GM19035 (cell line): ENCODE measurements around the gene GPR176.
"Not testable (repeated sequence)": the region's sequence is repeated elsewhere in the genome, so short reads cannot be mapped to it uniquely, and the experiment has no call there.

Source experiments
- ATAC-seq: cut with Tn5 transposase; IDR thresholded peaks from one replicate; pipeline ENCODE4 v1.9.1; 2021; ENCODE audit not compliant: unreplicated experiment

GPR176 gene

GRCh38 chr15:39893051-39893450 is 27.0 kb downstream of the GPR176 start:
- not testable (repeated sequence) for ATAC-seq

GRCh38 chr15:39892418-39892817 is 27.6 kb downstream of the GPR176 start:
- no peak for ATAC-seq

- ATAC-seq = no peak
Measured at GRCh38 chr15:39890621-39891020, 29.4 kb downstream of the GPR176 start.

- ATAC-seq = no peak
Measured at GRCh38 chr15:39889601-39890000, 30.5 kb downstream of the GPR176 start.

- ATAC-seq = no peak
Measured at GRCh38 chr15:39888809-39889208, 31.3 kb downstream of the GPR176 start.

GRCh38 chr15:39888243-39888642 is 31.8 kb downstream of the GPR176 start:
- ATAC-seq = no peak

GRCh38 chr15:39887832-39888231 is 32.2 kb downstream of the GPR176 start:
- ATAC-seq = no peak

GRCh38 chr15:39887211-39887610 is 32.9 kb downstream of the GPR176 start:
- ATAC-seq = no peak

GRCh38 chr15:39886418-39886817 is 33.6 kb downstream of the GPR176 start:
- no peak for ATAC-seq

GRCh38 chr15:39885099-39885777 is 34.8 kb downstream of the GPR176 start:
- ATAC-seq = no peak

GRCh38 chr15:39884351-39884750 is 35.7 kb downstream of the GPR176 start:
- ATAC-seq = no peak

- ATAC-seq = no peak
Measured at GRCh38 chr15:39882602-39883001, 37.5 kb downstream of the GPR176 start.

GRCh38 chr15:39881790-39882189 is 38.3 kb downstream of the GPR176 start:
- ATAC-seq = no peak

GRCh38 chr15:39880718-39881387 is 39.2 kb downstream of the GPR176 start:
- no peak for ATAC-seq

- no peak for ATAC-seq
Measured at GRCh38 chr15:39878406-39878785, 41.7 kb downstream of the GPR176 start.

GRCh38 chr15:39874890-39875549 is 45.0 kb downstream of the GPR176 start:
- no peak for ATAC-seq

- no peak for ATAC-seq
Measured at GRCh38 chr15:39873978-39874377, 46.1 kb downstream of the GPR176 start.

- ATAC-seq = no peak
Measured at GRCh38 chr15:39870537-39870936, 49.5 kb downstream of the GPR176 start.

GRCh38 chr15:39869858-39870515 is 50.1 kb downstream of the GPR176 start:
- ATAC-seq = no peak

- no peak for ATAC-seq
Measured at GRCh38 chr15:39869254-39869653, 50.8 kb downstream of the GPR176 start.

- ATAC-seq = no peak
Measured at GRCh38 chr15:39868396-39868795, 51.7 kb downstream of the GPR176 start.

GRCh38 chr15:39864116-39864515 is 56.0 kb downstream of the GPR176 start:
- no peak for ATAC-seq
